Measurements from ENCODE around the gene SORBS1.

DNA sequence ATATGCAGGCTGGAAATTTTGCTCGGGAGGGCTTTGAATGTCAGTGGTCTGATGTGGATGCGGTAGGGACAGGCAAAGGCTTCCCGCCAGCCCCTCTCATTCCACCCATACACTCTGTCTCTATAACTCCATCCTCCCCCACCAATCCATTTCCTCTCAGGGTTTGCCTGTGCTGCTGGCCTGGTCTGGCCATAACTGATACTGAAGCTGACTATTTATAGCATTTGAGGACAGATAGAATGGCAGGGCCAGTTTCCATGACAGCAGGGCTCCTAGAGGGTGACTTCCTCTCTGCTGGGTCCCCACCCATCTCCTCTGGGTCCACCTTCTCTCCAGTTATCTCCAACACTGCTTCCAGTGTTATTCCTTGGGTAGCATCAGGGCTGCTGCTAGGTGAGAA, 263.8 kb downstream of the SORBS1 start:
- TF ChIP-seq POLR2AphosphoS5 (IDR thresholded peaks at IDR 0.05; ENCODE audit: low read depth) (no peak), GABPA (IDR thresholded peaks at IDR 0.05; ENCODE audit: low read depth) (no peak)
- TF ChIP-seq, protein P1, sequence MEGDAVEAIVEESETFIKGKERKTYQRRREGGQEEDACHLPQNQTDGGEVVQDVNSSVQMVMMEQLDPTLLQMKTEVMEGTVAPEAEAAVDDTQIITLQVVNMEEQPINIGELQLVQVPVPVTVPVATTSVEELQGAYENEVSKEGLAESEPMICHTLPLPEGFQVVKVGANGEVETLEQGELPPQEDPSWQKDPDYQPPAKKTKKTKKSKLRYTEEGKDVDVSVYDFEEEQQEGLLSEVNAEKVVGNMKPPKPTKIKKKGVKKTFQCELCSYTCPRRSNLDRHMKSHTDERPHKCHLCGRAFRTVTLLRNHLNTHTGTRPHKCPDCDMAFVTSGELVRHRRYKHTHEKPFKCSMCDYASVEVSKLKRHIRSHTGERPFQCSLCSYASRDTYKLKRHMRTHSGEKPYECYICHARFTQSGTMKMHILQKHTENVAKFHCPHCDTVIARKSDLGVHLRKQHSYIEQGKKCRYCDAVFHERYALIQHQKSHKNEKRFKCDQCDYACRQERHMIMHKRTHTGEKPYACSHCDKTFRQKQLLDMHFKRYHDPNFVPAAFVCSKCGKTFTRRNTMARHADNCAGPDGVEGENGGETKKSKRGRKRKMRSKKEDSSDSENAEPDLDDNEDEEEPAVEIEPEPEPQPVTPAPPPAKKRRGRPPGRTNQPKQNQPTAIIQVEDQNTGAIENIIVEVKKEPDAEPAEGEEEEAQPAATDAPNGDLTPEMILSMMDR (IDR thresholded peaks at IDR 0.05; ENCODE audit: insufficient read depth, low read length) = no peak
- TF ChIP-seq, protein P2, sequence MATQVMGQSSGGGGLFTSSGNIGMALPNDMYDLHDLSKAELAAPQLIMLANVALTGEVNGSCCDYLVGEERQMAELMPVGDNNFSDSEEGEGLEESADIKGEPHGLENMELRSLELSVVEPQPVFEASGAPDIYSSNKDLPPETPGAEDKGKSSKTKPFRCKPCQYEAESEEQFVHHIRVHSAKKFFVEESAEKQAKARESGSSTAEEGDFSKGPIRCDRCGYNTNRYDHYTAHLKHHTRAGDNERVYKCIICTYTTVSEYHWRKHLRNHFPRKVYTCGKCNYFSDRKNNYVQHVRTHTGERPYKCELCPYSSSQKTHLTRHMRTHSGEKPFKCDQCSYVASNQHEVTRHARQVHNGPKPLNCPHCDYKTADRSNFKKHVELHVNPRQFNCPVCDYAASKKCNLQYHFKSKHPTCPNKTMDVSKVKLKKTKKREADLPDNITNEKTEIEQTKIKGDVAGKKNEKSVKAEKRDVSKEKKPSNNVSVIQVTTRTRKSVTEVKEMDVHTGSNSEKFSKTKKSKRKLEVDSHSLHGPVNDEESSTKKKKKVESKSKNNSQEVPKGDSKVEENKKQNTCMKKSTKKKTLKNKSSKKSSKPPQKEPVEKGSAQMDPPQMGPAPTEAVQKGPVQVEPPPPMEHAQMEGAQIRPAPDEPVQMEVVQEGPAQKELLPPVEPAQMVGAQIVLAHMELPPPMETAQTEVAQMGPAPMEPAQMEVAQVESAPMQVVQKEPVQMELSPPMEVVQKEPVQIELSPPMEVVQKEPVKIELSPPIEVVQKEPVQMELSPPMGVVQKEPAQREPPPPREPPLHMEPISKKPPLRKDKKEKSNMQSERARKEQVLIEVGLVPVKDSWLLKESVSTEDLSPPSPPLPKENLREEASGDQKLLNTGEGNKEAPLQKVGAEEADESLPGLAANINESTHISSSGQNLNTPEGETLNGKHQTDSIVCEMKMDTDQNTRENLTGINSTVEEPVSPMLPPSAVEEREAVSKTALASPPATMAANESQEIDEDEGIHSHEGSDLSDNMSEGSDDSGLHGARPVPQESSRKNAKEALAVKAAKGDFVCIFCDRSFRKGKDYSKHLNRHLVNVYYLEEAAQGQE (IDR thresholded peaks at IDR 0.05; ENCODE audit: insufficient replicate concordance, low read depth) = no peak
